Esophagus muscularis mucosa (tissue), 4 donors: Measurements from ENCODE around the gene TMX4.

Source experiments
- CTCF ChIP-seq, 3 experiments: fragments of 200-600 bp in 2 of 3; fragments of 450-650 bp in 1 of 3; sonication (generic) in 2 of 3; IDR thresholded peaks; one replicate each; pipeline ENCODE4 v1.5.1; 2017 to 2019; ENCODE audit warnings: antibody characterized with exemption in 3 of 3, mild to moderate bottlenecking in 2 of 3, moderate library complexity in 1 of 3
- EP300 ChIP-seq: sonication (generic); formaldehyde crosslinking; IDR thresholded peaks from one replicate; pipeline ENCODE4 v1.6.1; 2017; ENCODE audit warnings: antibody characterized with exemption
- POLR2A ChIP-seq: fragments of 450-650 bp; IDR thresholded peaks from one replicate; pipeline ENCODE4 v1.6.1; 2017; ENCODE audit warnings: antibody characterized with exemption, moderate library complexity, mild to moderate bottlenecking, low read depth
- POLR2AphosphoS5 ChIP-seq, 2 donors: sonication (generic); formaldehyde crosslinking; IDR thresholded peaks; one replicate each; pipeline ENCODE4 v1.6.1; 2017; ENCODE audit warnings: antibody characterized with exemption in 2 of 2

GRCh38 chr20:7950387-7950786 is 69.2 kb downstream of the TMX4 start:
- TF ChIP-seq CTCF (IDR thresholded peaks at IDR 0.05) = no peak
- no peak for TF ChIP-seq EP300
- no peak for TF ChIP-seq POLR2A
- TF ChIP-seq POLR2AphosphoS5 (IDR thresholded peaks at IDR 0.05) = no peak
